NOMO-1 treated with dmso at 0.1 percent for 144 hours (cell line): ENCODE measurements around the gene PLK3.
"Not testable (repeated sequence)": the region's sequence is repeated elsewhere in the genome, so short reads cannot be mapped to it uniquely, and the experiment has no call there.

Source experiments
- DNase-seq: peaks from one replicate; lab custom pipeline; 2025; ENCODE audit not compliant: unreplicated experiment; lab: John Stamatoyannopoulos, UW

Gene PLK3

DNA sequence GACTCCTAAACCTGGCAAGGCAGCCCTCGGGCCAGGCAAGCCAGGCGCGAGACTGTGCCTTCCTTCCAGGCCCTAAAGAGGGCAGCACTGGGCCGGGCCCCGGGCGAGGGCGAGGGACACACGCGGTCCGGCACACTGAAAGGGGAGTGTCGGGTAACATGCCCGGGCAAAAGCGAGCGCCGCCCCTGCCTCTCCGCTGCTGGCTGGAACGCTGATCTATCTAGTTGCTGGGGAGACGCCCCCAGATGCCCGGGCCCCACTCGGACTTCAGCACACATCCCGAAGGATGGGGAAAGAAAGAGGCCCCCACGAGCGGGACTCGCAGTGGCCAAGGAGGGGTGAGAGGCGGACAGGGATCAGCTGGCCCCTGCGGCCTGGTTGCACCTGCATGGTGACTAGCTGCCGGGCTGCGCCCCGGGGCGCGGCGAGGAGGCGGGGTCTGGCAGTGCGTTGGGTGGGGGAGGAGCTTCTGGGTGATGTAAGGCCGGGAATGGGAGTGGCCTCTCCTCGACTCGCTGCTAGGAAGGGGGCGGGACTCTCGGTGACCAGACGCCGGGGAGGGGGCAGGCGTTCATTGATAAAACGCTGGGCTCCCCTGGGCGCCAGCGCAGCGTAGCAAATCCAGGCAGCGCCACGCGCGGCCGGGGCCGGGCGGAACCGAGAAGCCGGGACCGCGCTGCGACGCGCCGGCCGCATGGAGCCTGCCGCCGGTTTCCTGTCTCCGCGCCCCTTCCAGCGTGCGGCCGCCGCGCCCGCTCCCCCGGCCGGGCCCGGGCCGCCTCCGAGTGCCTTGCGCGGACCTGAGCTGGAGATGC lies at the start of gene PLK3:
Gene PLK3 (plus strand): TSS at position 608 of the 815 bp plus-strand sequence. CDS start 87 bp downstream, at position 695.
- peak; percentile 97 for DNase-seq

DNA sequence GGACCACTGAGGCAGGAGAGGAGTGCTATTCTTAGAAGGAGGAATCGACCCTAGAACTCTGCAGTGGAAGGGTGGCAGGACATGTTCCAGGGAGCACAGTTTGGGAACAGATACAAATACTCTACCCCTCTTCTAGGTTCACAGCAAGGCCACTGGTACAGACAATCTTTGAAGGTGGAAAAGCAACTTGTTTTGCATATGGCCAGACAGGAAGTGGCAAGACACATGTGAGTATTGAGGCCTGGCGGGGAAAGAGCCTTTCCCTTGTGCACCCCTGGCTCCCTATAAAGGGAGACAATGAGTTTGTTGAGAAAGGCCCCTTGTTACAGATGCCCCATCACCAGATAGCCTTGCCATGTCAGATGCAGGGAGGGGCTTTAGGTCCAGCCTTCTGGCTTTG lies 42.8 kb upstream of the PLK3 start:
- no peak for DNase-seq

DNA sequence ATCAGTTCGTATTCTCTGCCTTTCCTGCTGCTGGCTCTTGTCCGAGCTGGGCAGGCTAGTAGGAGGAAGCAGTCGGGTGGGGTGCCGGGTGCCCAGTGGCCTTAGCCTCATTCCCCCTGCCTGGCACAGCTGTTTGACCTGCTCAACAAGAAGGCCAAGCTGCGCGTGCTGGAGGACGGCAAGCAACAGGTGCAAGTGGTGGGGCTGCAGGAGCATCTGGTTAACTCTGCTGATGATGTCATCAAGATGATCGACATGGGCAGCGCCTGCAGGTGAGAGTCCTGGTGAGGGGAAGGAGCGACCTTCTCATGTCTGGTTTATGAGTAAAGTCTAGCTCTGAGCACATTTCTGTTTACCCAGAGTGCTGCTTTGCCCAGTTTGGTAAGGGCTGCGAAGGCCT lies 41.1 kb upstream of the PLK3 start:
- DNase-seq: no peak

DNA sequence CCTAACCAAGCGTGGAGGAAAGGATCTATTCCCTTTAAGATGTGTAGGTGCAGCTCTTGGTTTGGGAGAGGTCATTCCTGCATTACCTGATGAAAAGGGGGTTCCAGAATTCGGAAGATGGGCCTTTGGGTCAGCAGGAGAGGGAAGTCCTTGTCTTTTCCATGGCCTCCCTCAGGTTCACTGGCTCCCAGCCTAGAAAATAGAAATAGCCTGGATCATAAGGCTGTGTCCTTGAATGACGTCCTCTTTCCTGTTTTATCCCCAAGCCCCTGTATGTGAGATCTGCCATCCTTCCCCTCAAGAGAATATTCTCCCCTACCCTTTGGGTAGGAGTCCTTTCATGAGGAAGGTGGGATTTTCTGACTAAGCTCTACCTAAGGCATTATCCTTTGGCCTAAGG lies 39.3 kb upstream of the PLK3 start:
- no peak for DNase-seq

DNA sequence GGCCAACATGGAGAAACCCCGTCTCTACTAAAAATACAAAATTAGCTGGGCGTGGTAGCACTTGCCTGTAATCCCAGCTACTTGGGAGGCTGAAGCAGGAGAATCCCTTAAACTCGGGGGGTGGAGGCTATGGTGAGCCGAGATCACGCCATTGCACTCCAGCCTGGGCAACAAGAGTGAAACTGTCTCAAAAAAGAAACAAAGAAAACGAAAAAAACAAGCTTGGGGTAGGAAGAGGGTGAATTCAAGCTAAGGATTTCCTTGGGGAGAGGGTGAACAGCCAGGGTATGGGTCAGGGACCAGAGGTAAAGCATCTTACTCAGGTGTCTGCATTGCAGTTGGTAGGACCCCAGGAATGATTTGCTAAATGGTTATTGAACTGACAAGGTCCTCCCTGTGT lies 33.8 kb upstream of the PLK3 start:
- not testable (repeated sequence) for DNase-seq

DNA sequence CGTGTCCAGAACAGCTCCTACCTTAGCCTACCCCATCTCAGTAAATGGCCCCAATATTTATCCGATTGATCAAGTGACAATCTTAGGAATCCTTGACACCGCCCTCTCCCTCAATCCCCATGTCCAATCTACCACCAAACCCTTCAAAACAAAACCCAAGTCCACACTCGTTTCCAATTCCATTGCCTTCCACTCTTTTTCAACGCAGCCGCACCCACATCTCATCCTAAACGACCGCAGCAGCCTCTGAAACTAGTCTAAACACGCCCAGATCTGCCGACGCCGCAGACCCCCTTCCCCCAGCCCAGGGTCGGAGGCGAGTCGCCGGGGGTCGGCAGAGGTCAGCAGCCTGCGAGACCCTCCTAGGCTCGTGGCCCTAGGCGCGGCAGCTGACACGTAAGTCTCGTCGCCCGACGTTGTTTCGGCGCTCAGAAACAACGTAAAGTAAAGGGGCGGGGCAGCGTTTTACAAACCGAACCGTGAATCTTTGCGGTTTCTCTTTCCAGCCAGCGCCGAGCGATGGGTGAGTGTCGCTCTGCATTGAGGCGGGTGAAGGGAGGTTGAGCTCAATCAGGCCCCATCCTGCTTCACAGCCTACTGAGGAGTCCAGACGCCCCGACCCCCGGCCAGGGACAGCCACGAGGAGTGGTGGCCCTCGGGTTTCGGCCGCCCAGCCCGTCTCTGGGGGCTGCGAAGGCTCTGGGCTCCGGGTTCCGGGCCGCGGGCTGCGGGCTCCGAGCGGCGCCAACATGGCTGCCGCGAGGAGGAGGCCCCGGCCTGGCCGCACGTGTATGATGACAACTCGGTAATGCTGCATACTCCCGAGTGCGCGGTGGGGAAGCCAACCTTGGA lies 24.9 kb upstream of the PLK3 start, which contains the start of gene RPS8:
Gene RPS8 (plus strand): TSS at position 463 of the 852 bp plus-strand sequence. CDS start 57 bp downstream, at position 520.
- DNase-seq: peak; percentile 88

DNA sequence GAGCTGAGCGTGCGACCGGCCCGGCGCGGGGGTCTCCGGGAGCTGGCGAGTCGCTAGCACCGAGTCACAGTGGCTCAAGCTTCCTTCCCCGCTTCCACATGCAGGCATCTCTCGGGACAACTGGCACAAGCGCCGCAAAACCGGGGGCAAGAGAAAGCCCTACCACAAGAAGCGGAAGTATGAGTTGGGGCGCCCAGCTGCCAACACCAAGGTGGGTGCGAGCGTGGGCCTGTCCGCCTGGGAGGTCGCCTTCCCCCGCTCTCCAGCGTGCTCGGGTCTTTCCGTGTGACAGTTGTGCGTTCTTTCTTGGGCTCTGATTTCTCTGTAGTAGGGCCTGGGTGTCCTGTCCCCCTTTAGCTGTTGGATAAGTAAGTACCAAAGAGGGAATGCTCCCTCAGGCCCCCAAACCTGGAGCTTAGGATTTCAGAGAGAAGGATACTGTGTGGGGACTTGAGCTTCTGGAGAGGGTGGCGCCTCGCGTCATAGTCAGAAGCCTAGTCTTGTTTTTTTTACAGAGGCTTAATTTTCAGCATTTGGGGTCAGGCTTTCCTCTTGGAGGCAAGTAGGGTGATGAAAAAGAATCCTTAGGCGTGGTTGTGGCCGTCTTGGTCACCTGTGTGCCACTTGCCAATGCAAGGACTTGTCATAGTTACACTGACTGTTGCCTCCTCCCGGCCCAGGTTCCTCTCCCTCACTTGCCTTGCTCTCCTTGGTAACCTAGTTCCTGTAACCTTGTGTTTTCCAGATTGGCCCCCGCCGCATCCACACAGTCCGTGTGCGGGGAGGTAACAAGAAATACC lies 24.0 kb upstream of the PLK3 start:
- DNase-seq: peak; percentile 17

DNA sequence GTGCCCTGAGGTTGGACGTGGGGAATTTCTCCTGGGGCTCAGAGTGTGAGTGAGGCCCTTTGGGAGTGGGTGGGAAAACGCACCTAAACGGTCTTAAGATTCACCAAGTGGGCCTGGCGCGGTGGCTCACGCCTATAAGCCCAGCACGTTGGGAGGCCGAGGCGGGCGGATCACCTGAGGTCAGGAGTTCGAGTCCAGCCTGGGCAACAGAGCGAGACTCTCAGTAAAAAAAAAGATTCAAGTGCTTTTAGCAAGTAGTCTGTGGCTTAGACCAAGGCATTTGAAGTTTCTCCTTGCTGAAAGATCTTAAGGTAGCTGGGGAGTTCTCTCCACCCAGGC lies 23.5 kb upstream of the PLK3 start:
- DNase-seq: no peak

DNA sequence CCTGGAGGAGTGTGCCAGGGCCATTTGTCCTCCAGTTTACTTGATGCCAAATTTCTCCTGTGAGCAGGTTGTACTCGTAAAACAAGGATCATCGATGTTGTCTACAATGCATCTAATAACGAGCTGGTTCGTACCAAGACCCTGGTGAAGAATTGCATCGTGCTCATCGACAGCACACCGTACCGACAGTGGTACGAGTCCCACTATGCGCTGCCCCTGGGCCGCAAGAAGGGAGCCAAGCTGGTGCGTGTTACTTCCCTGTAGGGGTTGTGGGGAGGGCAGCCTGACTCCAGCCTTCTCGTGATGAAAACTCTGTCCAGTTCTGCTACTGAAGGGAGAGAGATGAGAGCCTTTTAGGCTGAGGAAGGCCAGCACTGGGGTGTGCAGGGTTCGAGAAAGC lies 22.6 kb upstream of the PLK3 start:
- DNase-seq: no peak

DNA sequence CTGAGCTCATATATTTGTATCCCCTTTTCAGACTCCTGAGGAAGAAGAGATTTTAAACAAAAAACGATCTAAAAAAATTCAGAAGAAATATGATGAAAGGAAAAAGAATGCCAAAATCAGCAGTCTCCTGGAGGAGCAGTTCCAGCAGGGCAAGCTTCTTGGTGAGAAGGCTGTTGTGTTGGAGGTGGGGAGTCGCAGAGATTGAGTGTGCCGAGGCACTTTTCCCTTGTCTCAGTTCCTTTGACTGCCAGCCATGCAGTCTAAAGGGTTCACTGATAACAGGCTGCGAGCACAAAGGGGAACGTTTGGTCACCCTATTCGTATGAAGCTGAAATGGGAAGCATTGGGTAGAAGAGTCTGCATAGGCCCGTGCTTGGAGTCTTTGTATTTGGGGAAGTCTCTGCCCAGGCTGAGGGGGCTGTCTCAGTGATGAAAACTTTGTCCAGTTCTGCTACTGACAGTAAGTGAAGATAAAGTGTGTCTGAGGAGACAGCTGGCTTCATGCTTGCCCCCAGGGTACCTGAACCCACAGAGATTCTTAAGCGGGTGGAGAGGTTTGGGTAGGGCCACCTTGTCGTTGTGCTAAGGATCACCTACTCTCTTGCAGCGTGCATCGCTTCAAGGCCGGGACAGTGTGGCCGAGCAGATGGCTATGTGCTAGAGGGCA lies 22.1 kb upstream of the PLK3 start:
- no peak for DNase-seq

DNA sequence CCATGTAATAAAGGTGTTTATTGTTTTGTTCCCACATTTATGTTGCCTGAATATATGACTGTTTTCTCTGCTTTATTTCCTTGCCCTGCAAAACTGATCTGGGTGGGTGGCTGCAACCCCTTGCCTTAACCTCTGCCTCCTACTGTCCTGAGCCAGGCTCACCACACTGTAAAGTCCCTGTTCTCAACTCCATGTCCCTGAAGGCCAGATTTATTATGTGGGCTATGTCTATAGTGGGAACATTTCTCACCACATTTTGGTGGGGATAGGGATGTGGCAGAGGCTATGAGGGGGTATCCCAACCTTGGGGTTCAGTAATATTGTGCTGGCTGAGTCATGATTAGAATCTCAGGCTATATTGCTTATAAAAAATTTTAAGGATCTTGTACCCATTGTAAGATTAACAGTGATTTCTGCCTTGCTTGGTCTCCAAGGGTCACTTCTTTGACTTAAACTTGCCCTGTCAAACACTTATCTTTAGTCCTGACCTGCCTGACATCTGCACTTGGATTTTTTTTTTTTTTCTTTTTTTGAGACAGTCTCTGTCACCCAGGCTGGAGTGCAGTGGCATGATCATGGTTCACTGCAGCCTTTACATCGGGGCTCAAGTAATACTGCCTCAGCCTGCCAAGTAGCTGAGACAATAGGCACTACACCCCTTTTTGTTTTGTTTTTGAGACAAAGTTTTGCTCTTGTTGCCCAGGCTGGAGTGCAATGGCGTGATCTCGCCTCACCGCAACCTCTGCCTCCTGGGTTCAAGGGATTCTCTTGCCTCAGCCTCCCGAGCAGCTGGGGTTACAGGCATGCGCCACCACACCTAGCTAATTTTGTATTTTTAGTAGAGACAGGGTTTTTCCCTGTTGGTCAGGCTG lies 21.2 kb upstream of the PLK3 start:
- DNase-seq: no peak

DNA sequence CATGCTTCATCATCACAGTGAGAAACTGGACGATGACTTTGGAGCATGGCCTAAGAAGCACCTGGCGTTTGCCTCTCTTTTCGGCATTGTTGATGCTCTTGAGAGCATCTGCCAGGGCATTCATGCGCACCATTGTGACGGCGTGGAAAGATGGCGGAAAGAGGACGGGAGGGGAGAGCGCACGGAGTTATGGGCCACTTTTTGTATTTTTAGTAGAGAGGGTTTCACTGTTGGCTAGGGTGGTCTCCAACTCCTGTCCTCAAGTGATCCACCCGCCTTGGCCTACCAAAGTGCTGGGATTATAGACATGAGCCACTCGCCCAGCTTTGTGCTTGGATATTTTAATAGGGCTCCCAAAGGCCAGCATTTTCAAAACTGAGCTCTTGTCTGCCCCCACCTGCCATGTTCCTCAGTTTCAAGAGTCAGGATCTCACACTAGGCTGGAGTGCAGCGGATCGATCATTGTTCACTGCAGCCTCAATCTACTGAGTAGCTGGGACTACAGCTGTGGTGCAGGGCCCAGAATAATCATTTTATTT lies 19.5 kb upstream of the PLK3 start:
- no peak for DNase-seq

DNA sequence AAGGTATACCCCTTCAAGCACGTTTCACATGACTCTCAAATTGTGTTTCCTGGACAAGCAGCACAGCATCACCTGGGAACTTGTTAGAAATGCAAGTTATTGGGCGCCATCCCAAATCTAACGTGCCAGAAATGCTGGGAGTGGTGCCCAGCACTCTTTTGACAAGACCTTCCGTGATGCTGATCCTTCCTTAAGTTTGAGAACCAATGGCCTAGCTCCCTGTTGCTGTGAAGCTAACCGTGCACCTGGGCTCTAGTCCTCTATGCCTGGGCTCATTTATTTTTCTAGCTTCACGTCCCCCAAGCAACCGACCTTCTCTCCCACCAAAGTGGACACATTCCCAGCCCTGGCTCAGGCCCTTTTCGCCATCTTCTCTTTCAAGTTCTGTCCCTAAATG lies 16.5 kb upstream of the PLK3 start:
- no peak for DNase-seq

DNA sequence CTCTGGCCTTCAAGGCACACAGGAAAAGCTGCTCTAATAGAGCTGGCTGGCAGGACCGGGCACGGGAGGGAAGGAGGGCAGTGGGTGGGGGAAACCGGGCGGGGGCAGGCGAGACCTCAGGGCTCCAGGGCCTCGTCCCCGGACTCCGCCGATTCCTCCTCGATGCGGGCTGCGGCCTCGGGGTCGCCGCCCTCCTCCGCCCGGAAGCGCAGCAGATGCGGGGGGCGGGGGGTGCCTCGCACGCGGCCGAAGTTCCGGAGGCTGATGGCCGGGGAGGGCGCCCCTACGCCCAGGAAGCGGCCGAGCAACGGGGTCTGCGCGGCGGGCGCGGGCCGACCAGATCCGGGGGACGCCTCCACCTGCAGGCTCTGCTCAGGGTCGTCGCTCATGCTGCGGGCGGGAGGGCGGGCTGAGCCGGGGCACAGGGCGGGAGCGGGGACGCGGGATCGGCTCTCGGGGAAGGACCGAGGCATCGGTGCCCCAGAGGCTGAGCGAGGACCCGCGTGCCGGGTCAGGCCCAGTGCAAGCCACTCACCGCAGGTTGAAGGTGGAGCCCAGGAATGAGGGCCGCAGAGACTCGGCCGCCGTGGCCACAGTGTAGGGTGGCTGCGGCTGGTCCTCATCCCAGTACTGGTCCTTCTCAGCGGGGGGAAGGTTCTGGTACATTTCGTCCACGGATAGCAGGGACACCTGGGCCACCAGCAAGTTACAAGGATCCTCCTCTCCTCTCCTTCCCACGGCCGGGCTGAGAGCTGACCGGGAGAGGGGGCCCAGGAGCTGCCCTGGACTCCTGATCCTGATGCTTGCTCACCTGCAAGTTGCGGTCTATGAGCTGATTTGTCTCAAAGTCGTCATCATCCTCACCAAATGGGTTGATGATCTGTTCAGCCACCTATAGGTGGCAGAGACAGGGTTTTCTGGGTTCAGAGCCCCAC lies 15.8 kb upstream of the PLK3 start:
- no peak for DNase-seq

DNA sequence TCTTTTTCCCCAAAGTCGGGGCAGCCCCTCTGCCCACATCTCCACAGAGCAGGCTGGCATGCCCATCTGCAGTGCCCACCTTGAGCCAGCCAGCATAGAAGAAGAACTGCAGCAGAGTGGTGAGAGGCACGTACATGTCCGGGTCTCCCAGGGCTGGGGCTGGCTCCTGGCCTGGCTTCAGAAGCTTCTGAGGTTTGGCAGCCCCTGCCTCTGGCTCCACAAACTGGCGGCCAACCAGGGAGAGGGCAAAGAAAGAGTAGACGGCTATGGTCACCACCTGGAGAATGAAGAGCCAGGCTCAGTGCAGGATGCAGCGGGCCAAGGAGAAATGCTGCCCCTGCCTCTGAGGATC lies 15.2 kb upstream of the PLK3 start:
- no peak for DNase-seq

DNA sequence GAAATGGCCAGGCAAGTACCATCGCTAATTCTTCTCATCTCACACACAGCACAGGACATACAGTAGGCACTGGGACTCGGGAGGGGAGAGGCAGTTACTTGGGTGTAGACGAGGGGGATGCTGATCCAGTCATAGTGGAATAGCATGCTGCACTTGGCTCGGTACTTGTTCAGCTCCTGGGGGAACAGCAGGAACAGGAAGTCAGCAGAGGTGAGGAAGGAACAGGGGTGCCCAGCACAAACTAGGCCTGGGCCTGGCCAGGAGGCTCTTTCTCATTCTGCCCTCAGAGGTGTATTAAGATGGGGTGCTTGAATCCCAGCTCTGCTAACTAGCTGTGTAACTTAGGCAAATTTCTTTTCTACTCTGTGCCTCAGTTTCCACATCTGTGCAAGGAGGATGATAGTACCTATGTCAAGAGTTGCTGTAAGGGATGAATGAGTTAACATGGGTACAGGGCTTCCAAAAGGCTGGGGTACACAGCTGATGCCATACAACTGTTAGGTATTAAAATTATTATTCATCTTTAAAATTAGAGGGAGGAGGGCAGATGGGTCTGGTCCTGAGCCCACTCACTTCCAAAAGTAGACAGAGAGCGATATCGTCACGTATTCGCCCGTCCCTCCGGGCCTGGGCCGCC lies 14.6 kb upstream of the PLK3 start:
- DNase-seq: no peak

DNA sequence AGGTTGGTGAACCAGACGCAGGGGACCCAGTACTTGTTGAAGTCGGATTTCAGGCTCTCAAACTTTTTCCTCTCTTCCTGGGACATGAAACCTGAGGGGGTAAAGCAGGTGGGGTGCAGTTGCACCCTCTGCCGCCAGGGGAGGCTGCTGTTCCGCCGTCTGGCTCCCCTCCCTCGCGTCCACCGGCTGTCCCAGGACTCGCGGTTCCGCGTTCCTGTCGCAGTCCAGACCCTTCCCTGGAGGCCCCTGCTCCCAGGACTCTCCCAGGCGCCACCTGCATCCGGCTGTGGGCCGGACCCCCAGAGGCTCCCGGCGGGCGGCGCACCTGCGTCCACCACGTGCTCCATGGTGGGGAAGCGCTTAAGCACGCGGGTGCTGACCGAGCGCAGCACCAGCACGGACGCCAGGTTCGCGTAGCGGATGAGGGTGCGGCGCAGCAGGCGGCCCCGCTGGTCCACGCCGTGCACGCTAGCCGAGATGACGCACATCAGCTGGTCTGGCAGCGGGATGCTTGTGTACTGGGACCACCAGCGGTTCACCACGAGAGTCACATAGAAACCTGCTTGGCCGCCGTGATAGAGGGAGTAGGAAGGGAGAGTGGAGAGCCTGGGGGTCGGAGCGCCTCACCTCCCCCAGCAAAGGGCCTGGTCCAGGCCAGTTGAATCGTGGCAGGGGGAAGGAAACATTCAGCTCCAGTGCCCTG lies 13.9 kb upstream of the PLK3 start:
- DNase-seq: peak; percentile 61
